GM21381 (cell line): ENCODE measurements around the gene SCNN1A.
"Not testable (repeated sequence)": the region's sequence is repeated elsewhere in the genome, so short reads cannot be mapped to it uniquely, and the experiment has no call there.

ENCODE experiments used
- ATAC-seq: cut with Tn5 transposase; IDR thresholded peaks from one replicate; pipeline ENCODE4 v1.9.1; 2021; ENCODE audit warnings: mild to moderate bottlenecking, moderate library complexity; ENCODE audit not compliant: unreplicated experiment

SCNN1A gene

DNA sequence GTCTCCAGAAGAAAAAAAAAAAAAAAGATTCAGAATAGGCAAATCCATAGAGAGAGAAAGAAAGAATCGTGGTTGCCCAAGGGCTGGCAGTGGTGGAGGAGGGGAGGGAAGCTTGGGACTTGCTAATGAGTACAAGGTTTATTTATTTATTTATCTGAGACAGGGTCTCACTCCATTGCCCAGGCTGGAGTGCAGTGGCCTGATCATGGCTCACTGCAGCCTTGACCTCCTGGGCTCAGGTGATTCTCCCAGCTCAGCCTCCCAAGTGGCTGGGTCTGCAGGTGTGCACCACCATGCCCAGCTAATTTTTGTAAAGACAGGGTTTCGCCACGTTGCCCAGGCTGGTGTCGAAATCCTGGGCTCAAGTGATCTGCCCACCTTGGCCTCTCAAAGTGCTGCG lies 23.7 kb downstream of the SCNN1A start:
- ATAC-seq, result no peak

- ATAC-seq, result no peak
These were observed 27.7 kb downstream of the SCNN1A start for GRCh38 chr12:6347367-6348338.

DNA sequence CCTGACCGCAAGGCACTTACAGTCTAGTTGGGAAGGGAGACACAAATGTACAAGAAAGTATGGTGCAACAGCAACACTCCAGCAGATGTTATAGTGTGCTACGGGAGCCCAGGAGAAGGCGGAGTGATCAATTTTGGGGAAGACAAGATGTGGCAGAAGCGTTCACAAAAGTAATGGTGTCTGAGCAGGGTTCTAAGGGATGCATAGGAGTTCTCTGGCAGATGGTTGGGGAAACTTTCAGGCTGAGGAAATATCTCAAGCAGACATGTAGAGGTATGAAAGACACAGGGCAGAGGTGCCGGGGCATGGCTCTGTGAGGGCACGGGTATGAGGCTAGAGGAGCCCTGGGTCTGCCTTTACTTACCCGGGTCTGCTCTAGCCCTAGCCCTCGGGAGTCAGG lies 28.4 kb downstream of the SCNN1A start:
- ATAC-seq, result no peak

- ATAC-seq, result no peak
These were observed 29.0 kb downstream of the SCNN1A start for GRCh38 chr12:6346235-6346832.

DNA sequence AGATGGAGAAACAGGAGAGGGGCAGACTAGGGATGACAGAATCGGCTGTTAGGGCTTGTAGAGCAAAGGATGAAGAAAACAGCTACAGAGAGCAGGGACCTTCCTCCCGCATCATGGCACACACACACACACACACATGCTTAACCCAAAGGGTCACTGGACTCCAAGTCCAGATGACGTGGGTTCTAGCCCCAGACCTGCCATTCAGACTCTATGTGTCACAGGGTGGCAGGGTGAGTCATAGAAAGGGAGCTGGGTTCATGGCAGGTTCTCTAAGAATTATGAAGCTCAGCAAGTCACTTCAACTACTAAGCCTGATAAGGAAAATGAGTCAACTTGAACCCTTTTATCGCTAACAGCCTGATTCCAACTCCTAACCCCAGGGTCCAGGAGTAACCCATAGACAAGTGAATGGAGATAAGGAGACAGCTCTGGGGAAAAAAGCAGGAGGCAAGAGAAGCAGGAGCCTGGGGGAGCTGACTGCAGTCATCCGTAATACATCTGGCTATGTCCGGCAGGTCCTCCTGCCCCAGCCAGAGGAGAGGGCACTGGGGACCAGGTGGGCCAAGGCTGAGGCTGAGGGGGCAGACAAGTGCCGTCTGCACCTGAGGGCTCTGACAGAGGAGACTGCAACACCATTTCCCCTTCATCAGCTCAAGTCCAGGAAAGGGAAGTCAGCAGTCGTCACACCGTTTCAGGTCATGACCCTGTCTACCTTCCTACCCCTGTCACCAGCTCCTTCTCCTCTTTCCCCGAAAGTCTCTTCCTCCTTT lies 29.9 kb downstream of the SCNN1A start:
- no peak for ATAC-seq

GRCh38 chr12:6344101-6344660 lies 31.2 kb downstream of the SCNN1A start:
- not testable (repeated sequence) for ATAC-seq

DNA sequence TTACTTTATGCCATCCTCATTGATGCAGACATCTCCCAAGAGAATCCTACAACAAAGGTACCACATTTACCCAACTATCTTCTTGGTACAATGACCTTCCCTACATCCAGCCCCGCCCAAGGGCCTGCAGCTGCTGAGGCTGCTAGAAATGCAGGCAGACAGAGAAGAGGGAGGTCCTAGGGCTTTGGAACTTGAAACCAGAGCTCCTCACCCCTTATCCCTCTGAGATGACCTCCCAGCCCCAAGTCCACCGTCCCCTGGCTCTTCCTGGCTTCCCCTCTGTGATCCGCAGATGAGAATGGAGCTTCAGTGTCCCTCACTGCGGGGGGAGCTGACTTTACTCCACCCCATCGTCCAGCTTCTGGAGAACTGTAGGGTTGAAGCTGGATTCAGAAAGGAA lies 31.8 kb downstream of the SCNN1A start:
- ATAC-seq, result no peak

DNA sequence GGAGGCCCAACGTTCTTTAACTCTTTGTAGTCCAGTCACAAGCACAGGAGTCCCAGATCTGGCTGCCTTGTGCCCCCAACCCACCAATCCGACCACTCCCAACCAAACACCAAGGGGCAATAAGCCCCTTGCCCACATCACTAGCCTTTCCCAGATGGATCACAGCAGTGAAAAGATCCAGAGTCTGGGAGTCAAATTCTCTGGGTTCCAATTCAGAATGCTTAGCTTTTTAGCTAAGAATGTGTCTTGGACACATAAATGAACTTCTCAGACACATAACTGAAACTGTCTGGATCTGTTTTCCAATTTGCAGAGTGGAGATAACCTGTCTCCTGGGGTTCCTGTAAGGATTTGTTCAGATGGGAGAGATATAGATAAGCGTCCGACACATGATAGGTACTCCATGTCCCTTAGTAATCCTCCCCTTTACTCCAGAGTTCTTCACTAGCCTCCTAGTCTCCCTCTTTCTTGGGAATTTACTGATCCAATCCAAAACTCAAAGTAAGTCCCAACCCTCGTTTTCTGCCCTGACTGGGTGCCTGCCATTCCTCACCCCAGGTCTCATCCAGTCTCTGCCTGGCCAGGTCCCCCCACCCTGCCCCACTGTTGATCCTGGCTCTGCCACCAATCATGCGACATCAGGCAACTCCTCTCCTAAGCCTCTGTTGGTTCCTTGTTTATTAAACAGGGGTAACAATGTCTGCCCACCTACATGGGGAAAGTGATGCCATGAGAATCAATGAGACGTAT lies 33.0 kb downstream of the SCNN1A start:
- ATAC-seq, result no peak

DNA sequence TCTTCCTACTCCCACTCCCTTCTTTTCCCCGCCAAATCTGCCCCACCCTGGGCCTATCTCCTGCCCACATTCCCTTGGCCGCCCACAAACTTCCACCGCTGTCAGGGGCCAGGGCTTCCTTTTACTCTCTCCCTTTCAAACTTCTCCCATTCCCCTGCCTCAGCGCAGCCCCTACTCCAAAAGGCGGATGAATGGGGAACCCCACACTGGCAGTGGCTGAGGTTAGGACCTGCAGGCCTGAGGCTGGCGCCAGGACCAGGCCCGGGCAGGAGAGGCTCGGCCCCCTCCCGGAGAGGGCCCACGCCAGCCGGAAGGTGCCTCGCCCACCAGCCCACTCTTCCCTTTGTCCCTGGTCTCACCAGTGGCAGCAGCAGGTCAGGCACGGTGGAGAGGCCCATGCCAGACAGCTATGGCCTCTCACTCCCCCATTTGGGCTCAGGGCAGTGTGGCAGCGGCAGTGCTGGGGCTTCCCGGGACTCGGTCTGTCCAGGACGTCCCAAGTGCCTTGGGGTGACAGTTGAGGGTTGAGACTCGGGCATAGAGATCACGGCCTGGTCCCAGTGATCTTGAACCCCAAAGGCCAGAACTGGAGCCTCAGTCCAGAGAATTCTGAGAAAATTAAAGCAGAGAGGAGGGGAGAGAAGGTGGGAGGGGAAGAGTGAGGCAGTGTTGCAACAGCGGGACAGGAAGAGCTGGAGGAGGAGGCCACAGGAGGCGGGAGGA lies 33.8 kb downstream of the SCNN1A start, which contains the start of gene TNFRSF1A:
TSS of gene TNFRSF1A (minus strand) at position 660 of the 723 bp plus-strand sequence. CDS start at position 398, 262 bp downstream.
- ATAC-seq, result no peak

DNA sequence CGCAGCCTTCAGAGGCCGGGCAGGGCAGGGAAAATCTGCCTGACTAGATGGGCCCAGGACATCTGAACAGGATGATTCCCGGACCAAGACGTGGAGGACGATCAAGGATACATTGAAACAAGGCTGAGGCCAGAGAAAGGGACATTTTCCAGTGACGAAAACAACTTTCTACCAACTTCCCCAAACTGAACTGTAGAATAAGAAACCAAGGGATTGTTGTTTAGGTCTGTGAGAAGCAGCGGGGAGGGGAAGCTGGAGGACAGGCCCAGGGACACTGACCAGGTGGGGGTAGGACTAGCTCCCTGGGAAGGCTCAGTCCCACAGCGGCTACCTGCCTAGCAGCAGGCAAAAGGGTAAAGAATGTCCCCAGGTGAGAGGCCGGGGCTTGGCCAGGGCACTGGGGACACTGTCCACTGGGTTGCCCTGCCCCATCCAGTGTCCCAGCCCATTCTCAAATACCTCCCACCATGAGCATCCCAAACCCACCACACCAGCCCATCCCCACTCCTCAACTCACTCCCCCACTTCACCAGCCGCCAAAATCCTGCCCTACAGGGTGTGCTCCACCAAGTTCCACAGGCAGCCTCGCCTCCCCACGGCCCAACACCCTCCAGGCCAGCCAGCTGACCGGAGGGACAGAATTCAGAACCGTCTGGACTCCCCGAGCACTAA lies 34.5 kb downstream of the SCNN1A start:
- no peak for ATAC-seq

DNA sequence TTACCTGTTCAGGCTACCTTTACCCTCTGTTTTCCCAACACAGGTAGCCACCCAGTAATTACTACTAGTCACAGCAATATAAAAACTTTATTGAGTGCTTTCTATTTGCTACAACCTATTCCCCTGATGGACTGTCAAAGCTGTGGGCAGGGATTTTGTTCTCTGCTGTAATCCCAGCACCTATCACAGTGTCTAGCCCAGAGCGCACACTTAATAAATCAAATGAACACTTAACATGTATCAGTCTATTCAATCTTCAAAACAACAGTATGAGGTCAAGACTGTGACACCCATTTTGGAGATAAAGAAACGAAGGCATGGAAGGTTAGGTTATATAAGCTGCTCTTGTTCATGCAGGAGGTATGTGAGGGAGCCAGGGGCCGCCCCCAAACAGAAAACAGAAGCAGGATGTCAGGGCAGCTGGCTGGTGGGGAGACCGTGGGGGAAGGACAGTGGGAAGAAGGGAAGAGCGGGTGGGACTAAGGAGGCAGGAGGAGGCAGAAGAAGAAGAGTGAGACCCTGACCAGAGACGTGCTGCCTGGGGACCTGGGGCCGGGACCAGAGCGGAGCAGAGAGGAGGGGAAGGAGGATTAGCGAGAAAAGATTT lies 35.2 kb downstream of the SCNN1A start:
- ATAC-seq, result no peak

GRCh38 chr12:6338955-6339354 lies 36.4 kb downstream of the SCNN1A start:
- ATAC-seq, result no peak

DNA sequence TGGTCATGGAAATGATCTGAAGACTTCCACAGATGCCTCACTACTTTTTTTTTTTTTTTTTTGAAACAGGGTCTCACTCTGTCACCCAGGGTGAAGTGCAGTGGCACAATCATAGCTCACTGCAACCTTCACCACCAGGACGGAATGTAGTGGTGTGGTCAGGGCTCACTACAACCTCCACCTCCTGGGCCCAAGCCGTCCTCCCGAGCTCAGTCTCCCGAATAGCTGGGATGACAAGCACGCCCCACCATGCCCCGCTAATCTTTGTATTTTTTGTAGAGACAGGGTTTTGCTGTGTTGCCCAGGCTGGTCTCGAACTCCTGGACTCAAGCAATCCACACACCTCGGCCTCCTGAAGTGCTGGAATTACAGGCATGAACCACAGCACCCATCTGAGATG lies 36.8 kb downstream of the SCNN1A start:
- ATAC-seq, result not testable (repeated sequence)

DNA sequence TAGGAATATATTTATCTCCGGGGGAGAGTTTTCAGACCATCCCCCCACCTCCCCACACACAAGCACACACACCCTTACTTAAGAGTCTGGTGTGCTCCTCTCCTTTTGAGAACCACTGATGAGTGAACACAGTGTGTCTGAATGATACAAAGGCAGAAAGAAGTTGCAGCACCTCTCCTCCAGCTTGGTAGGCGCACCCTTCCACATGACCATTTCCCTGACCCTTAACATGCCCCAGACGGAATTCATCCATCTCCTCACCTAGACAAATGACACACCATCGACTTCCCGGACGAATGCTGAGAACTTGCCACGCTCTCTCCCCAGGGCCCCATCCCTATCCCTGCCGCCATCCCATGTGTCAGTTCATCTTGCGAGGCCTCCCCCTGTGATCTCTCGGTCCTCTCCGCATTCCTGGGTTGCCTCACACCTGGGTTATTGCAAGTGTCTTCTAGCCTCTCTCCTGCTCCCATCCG lies 37.4 kb downstream of the SCNN1A start:
- no peak for ATAC-seq

DNA sequence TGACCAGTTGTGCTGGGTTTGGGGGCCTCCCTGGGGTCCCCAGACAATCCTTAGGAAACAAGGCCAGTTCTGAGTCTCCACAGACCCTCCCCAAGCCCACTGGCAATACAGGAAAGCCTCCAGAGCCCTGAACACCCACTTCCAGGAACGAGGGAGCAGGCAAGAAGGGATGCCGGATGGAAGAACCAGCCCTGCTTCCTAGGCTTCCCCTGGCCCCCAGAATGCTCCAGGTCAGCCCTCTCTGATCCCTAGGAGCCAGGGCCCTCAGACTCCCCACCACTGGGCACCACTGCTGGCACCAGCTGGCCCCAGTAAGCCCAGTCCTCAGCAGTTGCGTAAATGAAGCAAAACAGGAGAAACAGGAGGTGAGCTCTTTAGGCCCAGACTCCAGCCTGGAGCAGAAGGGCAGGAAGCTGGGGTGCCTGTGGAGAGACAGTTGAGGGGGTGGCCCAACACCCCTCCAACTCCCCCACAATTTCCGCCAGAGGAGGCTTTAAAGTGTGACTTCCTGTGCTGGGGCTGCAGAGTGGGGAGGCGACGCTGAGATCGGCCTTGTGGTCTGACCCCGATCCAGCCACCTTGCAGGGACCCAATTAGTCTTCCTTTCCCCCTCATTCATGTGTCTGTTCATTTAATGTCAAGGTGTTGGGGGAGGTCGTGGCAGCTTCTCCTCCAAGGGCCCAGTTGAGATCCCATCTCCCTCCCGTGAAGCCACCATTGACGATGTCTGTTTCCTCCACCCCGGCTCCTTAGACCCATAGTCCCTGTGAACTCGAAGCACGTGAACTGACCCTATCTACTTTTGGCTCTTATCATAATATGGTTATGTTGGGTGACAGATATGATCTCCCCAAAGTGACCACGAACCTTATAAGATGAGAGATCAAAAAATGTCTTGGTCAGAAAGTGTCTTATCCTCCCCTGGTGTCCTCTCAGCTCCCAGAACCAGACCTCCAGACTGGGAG lies 38.2 kb downstream of the SCNN1A start:
- no peak for ATAC-seq

DNA sequence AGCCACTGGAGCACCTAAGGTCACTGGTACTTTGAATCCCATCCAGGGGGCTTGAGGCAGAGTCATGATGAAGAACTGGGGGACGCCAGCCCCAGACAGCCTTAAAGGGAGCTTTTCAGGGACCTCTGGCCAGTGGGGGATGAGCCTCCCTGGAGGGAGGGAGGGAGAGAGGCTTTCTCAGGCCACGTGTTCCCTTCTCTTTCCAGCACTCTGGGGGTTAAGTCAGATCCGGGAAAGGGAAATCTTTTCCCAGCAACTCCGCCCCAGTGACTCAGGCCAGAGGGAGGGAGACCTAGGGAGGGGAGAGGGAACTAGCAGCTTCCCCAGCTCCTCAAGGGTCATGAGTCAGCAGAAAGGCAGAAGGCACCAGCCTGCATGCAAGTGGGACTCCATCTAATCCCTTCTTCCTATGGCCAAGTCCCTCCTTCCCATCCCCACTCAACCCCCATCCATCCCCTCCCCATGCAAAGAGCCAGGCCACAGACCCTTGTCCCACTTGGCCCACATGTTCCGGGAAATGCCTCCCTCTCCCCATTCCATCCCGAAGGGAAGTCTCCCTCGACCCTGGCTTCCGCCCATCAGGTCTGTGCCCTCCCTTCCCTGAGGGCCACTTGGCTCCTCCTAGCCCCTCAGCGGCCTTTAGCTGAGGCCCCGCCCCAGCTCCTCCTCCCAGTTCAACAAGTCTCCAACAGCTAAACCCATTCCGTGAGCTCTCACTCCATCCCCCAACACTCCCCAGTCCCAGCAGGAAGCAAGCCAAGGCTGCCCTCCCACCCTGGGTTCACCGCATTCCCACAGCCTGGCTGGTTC lies 39.1 kb downstream of the SCNN1A start:
- no peak for ATAC-seq
